ENCODE measurements around the gene C3orf18. TPM values are rescaled to one million over a fixed set of nuclear protein-coding genes. Genes with fewer than 3 reads are reported as not detected.

The C3orf18 gene
- total RNA-seq, 2 donors from 2014 or later, result 7.8 to 19.0 TPM

DNA sequence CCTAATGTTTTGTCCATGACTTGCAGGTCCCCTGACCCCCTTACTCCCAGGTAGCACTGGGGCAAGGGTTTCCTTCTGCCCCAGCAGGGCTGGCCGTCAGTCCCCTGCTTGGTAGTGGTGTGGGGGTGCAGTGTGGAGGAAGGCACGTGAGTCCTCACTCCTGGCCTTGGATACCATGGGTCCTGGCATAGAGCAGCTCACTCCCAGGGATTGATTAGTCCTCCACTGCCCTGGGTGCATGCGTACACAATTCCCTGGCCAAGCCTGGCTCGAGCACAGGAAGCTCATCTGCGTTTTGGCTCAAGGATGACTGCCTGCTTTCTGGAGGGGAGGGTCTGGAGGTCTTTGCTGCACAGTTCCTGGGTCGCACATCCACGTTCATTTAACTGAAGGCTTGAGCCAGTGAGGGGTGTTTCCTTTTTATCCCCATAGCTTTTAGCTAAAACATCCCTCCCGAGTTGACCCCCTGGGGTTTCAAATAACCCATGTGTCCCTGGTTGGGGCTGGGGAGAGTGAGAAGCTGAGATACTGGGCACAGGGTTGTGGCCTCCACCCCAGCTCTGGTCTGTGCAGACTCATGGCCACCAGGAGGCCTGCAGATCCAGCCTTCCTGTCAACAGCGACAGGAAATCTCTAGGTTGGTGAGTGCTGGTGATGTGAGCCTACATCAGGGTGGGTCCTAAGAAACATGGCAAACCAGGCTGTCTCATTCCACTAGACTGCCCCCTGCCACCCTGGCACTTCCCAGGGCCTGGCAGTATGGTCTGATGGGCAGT, 13.3 kb upstream of the C3orf18 start:
- Histone ChIP-seq H3K27me3 (replicated peaks; ENCODE audit: insufficient read depth) (no peaks in the 10 kb centered on the region), H3K4me3 (no peak overlapping the region), H3K36me3 (peaks cover 17% of the 10 kb centered on the region), H3K4me1 (ENCODE audit: control insufficient read depth in 1 of 2, low read depth in 2 of 2) (peaks cover 12 to 30% of the 10 kb centered on the region in 2 donors), H3K9me3 (no peaks in the 10 kb centered on the region), H3K27ac (peak overlapping the region; percentile 30 to 52)
- DNase-seq (ENCODE audit: low spot score), result no peak
- TF ChIP-seq, protein P1, sequence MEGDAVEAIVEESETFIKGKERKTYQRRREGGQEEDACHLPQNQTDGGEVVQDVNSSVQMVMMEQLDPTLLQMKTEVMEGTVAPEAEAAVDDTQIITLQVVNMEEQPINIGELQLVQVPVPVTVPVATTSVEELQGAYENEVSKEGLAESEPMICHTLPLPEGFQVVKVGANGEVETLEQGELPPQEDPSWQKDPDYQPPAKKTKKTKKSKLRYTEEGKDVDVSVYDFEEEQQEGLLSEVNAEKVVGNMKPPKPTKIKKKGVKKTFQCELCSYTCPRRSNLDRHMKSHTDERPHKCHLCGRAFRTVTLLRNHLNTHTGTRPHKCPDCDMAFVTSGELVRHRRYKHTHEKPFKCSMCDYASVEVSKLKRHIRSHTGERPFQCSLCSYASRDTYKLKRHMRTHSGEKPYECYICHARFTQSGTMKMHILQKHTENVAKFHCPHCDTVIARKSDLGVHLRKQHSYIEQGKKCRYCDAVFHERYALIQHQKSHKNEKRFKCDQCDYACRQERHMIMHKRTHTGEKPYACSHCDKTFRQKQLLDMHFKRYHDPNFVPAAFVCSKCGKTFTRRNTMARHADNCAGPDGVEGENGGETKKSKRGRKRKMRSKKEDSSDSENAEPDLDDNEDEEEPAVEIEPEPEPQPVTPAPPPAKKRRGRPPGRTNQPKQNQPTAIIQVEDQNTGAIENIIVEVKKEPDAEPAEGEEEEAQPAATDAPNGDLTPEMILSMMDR (IDR thresholded peaks at IDR 0.05), result no peak
- no peak for ATAC-seq (ENCODE audit: insufficient number of reproducible peaks, low FRiP score, low read depth)

DNA sequence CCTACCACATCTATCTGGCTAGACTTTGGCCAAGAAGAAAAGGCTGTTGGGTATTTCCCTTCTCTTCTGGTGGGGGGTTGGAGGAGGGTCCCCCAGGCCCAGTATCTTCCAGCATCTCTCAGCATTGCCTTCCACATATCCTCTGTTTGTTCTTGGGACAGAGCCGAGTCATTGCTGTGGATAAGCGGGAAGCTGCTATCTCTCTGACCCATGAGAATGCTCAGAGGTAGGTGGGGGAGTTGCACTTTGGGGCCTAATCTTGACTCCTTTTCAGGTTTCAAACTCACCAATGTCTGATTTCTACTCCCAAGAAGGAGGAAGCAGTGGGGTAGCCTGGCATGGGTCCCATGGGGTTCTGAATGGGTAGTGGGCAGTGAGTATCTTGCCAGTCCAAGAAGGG, 9.8 kb upstream of the C3orf18 start:
- DNase-seq (ENCODE audit: low spot score) (no peak), ATAC-seq (ENCODE audit: insufficient number of reproducible peaks, low FRiP score, low read depth) (no peak)
- TF ChIP-seq, protein P1 (IDR thresholded peaks at IDR 0.05), result no peak
- H3K27ac ChIP-seq, result no peak overlapping the region
- peaks cover 17% of the 10 kb centered on the region for H3K36me3 ChIP-seq
- no peak overlapping the region for H3K4me3 ChIP-seq
- peaks cover 8 to 18% of the 10 kb centered on the region in 2 donors for H3K4me1 ChIP-seq (ENCODE audit: control insufficient read depth in 1 of 2, low read depth in 2 of 2)
- H3K27me3 ChIP-seq (replicated peaks; ENCODE audit: insufficient read depth), result no peaks in the 10 kb centered on the region
- H3K9me3 ChIP-seq, result no peaks in the 10 kb centered on the region

DNA sequence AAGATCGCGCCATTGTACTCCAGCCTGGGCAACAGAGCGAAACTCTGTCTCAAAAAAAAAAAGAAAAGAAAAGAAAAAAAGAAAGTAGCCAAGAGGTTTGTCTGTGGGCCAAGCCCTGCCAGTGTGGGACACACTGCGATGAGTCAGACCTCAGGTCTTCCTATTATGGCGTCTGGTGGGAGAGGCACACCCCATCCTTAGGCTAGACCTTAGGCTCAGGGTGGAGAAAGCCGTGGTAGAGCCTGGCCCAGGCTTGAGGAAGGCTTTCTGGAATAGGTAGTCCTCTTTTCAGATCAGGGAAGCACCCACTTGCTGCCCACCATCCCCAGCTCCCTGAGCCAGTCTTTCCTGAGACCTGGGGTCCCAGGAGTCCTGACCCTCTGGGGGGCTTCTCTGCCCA, 7.8 kb upstream of the C3orf18 start:
- H3K4me3 ChIP-seq, result no peak overlapping the region
- peaks cover 0 to 15% of the 10 kb centered on the region in 2 donors for H3K4me1 ChIP-seq (ENCODE audit: control insufficient read depth in 1 of 2, low read depth in 2 of 2)
- DNase-seq (ENCODE audit: low spot score), result no peak
- TF ChIP-seq, protein P1 (IDR thresholded peaks at IDR 0.05), result no peak
- ATAC-seq (ENCODE audit: insufficient number of reproducible peaks, low FRiP score, low read depth), result no peak
- H3K36me3 ChIP-seq, result peaks cover 17% of the 10 kb centered on the region
- H3K27me3 ChIP-seq (replicated peaks; ENCODE audit: insufficient read depth), result no peaks in the 10 kb centered on the region
- H3K9me3 ChIP-seq, result no peaks in the 10 kb centered on the region
- no peak overlapping the region for H3K27ac ChIP-seq

DNA sequence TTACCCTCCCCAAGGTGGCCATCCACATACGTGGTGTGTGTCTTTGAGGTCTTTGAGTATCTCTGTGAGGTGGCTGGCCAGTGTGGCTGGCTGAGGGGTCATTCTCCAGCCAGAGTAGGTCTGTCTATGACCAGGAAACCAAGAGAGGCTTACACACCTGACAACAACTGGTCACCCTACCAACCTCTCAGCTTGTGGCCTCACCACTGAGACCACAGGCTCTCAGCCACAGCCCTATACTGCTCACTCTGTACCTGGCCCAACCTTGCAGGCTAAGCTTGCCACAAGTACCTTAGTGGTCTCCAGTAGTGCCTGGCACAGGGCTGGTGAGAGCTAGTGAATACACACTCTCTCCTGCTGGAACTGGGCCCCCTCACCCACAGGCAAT, 6.9 kb upstream of the C3orf18 start:
- H3K4me3 ChIP-seq, result no peak overlapping the region
- no peak for ATAC-seq (ENCODE audit: insufficient number of reproducible peaks, low FRiP score, low read depth)

More for the DNA sequence above, 6.9 kb upstream of the C3orf18 start:
- DNase-seq (ENCODE audit: low spot score), result no peak
- peaks cover 9% of the 10 kb centered on the region for H3K36me3 ChIP-seq
- H3K27ac ChIP-seq, result no peak overlapping the region
- TF ChIP-seq, protein P1 (IDR thresholded peaks at IDR 0.05), result no peak
- H3K9me3 ChIP-seq, result no peaks in the 10 kb centered on the region
- H3K27me3 ChIP-seq (replicated peaks; ENCODE audit: insufficient read depth), result no peaks in the 10 kb centered on the region
- peaks cover 0 to 22% of the 10 kb centered on the region in 2 donors for H3K4me1 ChIP-seq (ENCODE audit: control insufficient read depth in 1 of 2, low read depth in 2 of 2)

Data from thoracic aorta (tissue), 2 donors.